NAMALWA (cell line): ENCODE results near the gene ROM1.
"Not testable (repeated sequence)": the region's sequence is repeated elsewhere in the genome, so short reads cannot be mapped to it uniquely, and the experiment has no call there.

Source experiments
- DNase-seq: peaks from one replicate; pipeline ENCODE4 v3.0.0-alpha.2; 2015; ENCODE audit warnings: low spot score

The ROM1 gene

DNA sequence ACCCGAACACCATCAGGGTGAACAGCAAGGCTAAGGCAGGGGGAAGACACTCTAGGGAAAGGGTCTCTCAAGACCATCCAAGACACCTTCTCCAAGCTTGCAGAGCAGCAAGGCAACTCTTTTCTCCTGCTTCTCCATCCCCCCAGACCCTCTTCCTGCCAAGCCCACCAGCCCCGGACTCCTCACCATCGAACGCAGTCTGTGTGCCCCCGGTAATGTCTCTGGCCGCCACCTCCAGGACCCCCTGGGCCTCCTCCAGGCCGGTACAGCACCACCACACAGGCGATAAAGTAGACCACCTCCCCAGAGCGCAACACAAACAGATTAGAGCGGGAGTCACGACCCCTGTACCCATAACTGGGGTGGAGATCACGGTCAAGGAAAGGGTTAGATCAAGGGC, 4.3 kb upstream of the ROM1 start:
- no peak for DNase-seq

DNA sequence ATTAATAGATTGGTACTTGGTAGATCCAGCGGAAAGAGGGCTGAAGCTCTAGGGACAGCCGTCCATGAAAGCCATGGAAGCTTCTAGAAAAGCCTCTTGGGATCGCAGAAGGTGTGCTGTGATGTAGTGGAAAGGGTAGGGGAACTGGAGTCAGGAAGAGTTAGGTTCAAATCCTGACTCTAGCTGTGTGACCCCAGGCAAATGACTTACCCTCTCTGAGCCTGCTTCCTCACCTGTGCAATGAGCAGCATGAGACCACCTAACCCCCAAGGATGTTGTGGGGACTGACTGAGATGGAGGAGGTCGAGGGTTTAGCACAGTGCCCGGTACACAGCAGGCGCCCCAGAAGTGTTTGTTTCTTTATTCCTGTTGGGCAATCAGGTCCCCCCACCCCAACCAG, 2.7 kb upstream of the ROM1 start:
- DNase-seq, result no peak

DNA sequence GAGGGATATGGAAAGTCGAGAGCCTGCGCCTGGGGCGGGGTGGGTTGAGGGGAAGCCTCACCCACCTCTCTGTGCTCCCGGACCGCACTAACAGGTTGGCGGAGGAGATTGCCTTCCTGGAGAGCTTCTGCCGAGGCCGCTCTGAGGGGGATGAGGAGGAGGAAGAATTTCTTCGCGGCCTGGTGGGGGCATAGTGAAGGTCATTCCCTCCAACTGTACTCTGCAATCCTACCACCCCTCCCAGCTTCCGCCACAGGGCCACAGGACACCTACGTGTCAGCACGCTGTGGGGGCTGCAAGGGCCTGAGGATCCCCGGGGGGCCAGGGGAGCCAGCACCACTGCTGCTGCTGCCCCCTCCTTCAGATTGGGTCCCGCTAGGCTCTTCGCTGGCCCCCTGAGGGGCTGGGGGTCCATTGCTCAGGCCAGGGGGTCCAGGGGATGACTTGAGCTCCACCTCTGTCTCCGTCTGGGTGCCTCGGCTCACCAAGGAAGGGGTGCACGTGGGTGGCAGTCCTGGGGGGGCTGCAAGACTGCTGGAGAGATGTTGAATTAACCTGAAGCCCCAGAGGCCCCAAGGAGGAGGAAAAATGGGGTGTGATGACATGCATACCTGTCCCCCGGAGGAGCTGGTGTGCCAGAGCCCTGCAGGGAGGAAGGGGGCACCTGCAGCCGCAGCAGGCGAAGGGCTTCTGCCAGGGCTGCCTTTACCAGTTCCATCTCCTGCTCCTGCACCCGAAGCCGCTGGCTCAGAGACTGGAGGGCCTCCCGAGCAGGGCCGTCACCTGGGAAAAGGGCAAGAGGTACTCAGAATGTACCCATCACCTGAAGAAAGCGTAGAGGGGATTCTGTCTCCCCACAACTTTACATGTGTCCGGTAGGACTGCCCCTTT, 2.0 kb upstream of the ROM1 start:
- no peak for DNase-seq

- DNase-seq, result peak; percentile 78
These were observed 1.2 kb upstream of the ROM1 start for GRCh38 chr11:62611705-62612365.

DNA sequence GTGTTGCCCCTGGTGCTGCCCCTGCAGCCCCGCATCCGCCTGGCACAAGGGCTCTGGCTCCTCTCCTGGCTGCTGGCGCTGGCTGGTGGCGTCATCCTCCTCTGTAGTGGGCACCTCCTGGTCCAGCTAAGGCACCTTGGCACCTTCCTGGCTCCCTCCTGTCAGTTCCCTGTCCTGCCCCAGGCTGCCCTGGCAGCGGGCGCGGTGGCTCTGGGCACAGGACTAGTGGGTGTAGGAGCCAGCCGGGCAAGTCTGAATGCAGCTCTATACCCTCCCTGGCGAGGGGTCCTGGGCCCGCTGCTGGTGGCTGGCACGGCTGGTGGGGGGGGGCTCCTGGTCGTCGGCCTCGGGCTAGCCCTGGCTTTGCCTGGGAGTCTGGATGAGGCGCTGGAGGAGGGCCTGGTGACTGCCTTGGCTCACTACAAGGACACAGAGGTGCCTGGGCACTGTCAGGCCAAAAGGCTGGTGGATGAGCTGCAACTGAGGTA, 278 bp downstream of the ROM1 start:
- no peak for DNase-seq

DNA sequence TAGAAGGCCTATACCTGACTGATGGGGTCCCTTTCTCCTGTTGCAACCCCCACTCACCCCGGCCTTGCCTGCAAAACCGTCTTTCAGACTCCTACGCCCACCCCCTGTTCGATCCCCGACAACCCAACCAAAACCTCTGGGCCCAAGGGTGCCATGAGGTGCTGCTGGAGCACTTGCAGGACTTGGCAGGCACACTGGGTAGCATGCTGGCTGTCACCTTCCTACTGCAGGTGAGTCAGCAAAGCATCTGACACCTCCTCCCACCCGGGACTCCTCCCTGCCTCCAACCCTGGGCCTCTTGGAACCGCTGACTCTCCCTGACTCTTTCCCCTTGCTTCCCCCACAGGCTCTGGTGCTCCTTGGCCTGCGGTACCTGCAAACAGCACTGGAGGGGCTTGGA, 1.2 kb downstream of the ROM1 start:
- no peak for DNase-seq

GRCh38 chr11:62615521-62615920, 2.5 kb downstream of the ROM1 start:
- DNase-seq, result no peak

DNA sequence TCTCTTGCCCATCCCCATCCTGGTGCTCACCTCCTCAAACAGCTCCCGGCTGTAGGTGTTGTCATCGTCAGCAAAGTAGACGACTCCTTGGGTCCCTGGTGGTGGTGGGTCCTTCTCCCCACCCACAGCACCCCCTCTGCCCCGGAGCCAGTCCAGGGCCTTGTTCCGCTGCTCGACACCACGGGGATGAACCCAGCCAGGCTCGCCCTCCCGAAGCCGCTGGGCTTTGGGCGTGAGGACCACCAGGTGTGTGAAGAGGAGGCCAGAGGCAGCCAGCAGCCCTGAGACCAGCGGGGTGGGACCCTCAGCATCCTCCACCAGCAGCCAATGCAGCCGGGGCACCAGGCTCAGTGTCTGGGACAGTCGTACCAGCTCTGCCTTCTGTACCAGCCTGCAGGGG, 3.9 kb downstream of the ROM1 start:
- DNase-seq, result not testable (repeated sequence)

GRCh38 chr11:62621027-62621566, 8.0 kb downstream of the ROM1 start:
- DNase-seq, result no peak

DNA sequence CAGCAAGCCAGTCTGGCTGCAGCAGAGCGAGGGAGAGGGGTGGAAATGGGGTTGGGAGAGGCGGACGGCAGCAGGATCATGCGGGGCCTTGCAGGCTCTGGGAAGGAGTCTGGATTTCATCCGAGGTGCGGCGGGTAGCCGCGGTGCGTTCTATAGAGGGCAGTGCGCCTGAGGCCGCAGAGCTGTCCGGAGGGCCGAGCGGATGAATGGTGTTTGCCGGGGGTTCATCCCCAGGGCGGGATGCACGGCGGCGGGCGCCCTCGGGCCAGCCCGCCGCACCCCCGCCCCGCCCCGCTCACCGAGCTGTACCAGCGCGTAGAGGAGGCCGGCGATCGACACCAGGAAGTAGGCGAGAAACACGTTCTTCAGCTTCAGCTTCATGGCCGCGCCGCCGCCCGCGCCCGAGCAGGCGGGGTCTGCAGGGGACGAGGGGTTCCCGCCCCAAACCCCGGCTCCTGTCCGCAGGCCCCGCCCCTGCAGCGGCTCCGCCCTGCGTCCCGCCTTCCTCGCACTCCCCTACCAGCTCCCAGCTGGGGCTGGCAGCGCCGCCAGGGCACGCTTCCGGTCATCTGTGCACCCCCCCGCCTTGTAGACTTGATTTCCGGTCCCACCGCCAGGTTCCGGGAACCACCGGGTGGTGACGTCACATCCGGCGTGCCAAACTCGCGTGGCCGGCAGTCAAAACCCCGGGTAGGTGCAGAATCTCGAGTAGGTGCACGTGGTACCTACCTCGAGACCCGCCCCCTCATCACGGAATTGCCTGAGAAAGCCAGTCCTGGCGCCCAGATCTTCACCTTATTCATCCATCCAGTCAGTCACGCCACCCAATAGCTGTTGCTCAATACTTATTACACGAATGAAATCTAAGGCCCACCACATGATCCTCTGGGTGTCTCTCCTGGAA, 8.8 kb downstream of the ROM1 start, which contains the start of gene B3GAT3:
TSS of gene B3GAT3 (minus strand) at position 420 of the 904 bp plus-strand sequence. CDS start at position 381, 39 bp downstream.
- peak; percentile 98 for DNase-seq

DNA sequence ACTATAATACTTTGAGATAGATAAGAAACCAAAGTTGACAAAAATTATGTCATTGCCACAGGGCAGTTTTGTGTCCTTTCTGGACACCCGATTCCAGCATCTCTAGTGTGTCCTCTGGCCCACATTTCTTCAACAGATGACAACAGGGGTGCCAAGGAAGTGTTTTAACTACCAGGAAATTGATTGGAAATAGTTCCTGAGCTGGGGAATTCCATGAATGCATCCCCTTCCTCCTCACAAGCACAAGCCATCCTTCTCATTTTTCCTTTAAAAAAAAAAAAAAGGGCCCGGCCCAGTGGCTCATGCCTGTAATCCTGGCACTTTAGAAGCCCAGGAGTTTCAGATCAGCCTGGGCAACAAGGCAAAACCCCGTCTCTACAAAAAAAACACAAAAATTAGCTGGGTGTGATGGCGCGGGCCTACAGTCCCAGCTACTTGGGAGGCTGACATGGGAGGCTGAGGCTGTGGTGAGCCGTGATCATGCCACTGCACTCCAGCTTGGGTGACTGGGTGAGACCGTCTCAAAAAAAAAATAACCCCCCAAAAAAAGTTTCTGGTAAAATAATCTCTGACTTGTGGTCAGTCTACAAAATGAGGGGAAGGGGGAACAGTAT, 9.5 kb downstream of the ROM1 start:
- no peak for DNase-seq

- peak; percentile 47 for DNase-seq
These were observed 14.7 kb downstream of the ROM1 start for GRCh38 chr11:62627713-62628112.

GRCh38 chr11:62632492-62632891, 19.4 kb downstream of the ROM1 start:
- DNase-seq, result no peak

GRCh38 chr11:62644220-62644619, 31.2 kb downstream of the ROM1 start:
- DNase-seq, result no peak

DNA sequence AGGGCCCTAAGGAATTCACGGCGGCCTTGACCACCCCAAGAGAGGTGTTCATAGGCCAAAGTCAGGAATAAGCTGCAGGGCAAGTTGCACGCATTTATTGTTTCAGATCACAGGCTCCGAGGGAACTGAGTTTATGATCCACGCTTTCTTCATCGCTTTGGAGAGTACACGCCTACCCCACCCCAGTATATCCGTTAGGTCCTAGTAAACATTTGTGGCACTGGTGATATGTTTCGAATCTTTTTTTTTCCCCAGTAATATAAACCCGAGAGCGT, 32.6 kb downstream of the ROM1 start:
- DNase-seq, result peak; percentile 43

DNA sequence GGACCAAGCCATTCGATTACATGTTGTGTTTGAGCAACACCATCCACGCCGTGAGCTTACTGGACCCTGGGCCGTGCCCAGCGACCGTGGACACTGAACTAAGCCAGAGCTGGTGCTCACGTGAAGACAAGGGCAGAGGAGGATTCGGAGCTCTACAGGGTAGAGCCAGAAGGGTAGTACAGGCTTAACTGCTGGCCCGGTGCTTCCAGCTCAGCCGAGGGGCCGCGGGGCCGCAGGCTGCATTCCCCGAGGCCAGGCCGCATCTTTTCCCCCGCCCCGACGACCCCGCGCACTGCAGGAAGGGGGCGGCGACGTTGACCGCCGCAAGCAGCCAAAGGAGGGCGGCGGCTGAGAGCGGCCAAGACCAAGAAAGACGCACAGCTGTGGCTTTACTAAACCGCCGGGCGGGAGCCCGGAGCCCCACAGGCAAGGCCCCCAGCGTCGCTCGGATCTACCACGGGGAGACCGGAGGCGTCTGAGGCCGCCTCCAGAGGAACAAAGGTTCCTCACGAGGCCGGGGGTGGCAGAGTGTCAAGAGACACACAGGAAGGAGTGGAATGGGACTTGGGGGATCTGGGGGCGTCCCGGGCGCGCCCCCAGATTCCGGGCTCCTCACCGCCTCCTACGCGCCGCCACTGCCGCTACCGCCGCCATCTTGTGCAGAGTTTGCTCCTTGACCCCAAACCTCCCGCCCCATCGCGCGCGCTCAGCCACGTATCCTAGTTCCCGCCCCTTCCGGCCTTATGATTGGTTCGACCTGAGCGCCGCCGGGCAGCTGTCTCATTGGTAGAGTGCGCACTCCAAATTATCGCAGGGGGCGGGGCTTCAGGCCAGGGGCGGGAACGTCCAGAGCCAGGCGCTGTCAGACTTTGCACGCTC, 33.1 kb downstream of the ROM1 start, which contains the start of gene GANAB:
TSS of gene GANAB (minus strand) at position 668 of the 879 bp plus-strand sequence. CDS start at position 654, 14 bp downstream.
- DNase-seq, result peak; percentile 98

- DNase-seq, result no peak
These were observed 34.0 kb downstream of the ROM1 start for GRCh38 chr11:62646825-62647608.

- no peak for DNase-seq
These were observed 34.5 kb downstream of the ROM1 start for GRCh38 chr11:62647609-62648005.

DNA sequence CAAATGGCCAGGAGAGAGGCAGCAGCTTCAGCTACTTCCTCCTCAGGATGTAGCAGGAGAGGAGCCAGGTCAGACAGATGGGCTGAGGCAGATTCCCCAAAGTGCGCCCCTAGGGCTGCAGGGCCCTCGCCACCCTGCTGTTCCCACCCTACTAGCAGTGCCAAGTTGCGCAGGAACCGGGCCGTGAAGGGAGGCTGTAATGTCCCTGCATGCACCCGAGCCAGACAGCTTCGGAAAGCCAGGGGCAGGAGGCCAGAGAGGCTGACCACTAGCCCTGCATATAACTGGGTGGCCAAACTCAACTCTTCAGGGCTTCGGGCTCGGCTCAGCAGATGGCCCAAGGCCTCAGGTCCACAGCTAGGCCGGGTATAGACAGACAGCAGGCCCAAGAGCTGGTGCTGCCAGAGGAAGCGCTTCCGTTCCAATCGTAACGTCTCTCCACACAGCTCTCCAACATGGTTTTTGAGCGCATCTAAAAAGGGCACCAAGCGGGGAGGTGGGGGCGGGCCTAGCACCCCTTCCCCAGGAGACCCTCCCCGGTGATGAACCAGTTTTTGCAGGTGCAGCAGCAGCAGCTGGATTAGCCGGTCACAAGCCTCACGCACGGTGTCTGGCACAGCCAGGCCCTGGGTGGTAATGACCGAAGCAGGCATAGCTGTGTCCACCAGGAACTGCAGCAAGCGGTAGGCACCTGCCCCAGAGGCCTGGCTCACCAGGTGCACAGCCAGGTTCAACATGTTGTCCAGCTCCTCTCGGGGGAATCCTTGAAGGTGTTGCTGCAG, 35.3 kb downstream of the ROM1 start:
- DNase-seq, result no peak
